ENCODE data around the gene PTPRA. TPM values are rescaled to one million over a fixed set of nuclear protein-coding genes. Genes with fewer than 3 reads are reported as not detected.
"Not testable (repeated sequence)": the region's sequence is repeated elsewhere in the genome, so short reads cannot be mapped to it uniquely, and the experiment has no call there.

PTPRA gene
- total RNA-seq, 1 donor from 2014 or later = 135 TPM

GRCh38 chr20:3032624-3033023 lies 159.3 kb downstream of the PTPRA start:
- DNase-seq (ENCODE audit: low spot score in 2 of 2) = no peak
- FAIRE-seq = no peak

GRCh38 chr20:3037654-3038053 lies 164.4 kb downstream of the PTPRA start:
- DNase-seq (ENCODE audit: low spot score in 2 of 2) (no peak), FAIRE-seq (no peak)

GRCh38 chr20:3038454-3038853 lies 165.2 kb downstream of the PTPRA start:
- FAIRE-seq (no peak), DNase-seq (ENCODE audit: low spot score in 2 of 2) (no peak)

GRCh38 chr20:3039426-3039825 lies 166.1 kb downstream of the PTPRA start:
- FAIRE-seq = no peak
- no peak for DNase-seq (ENCODE audit: low spot score in 2 of 2)

GRCh38 chr20:3040086-3040485 lies 166.8 kb downstream of the PTPRA start:
- FAIRE-seq = no peak

GRCh38 chr20:3041854-3042409 lies 168.7 kb downstream of the PTPRA start:
- FAIRE-seq (no peak), DNase-seq (ENCODE audit: low spot score in 2 of 2) (no peak)

More at GRCh38 chr20:3040086-3040485, 166.8 kb downstream of the PTPRA start:
- no peak for DNase-seq (ENCODE audit: low spot score in 2 of 2)

GRCh38 chr20:3042625-3043024 lies 169.3 kb downstream of the PTPRA start:
- DNase-seq (ENCODE audit: low spot score in 2 of 2) = no peak
- no peak for FAIRE-seq

GRCh38 chr20:3043322-3043721 lies 170.0 kb downstream of the PTPRA start, which contains the start of gene GNRH2:
GNRH2 (plus strand) TSS chr20:3043622; CDS start chr20:3044415, 793 bp downstream.
- FAIRE-seq = no peak
- no peak for DNase-seq (ENCODE audit: low spot score in 2 of 2)

GRCh38 chr20:3044336-3044965 lies 171.2 kb downstream of the PTPRA start:
- no peak for FAIRE-seq
- no peak for DNase-seq (ENCODE audit: low spot score in 2 of 2)

GRCh38 chr20:3045042-3045815 lies 171.9 kb downstream of the PTPRA start:
- FAIRE-seq (no peak), DNase-seq (ENCODE audit: low spot score in 2 of 2) (no peak)

GRCh38 chr20:3045816-3046676 lies 172.8 kb downstream of the PTPRA start, which contains the start of gene MRPS26:
MRPS26 (plus strand) TSS chr20:3046052; CDS start chr20:3046069, 17 bp downstream.
- FAIRE-seq (no peak), DNase-seq (ENCODE audit: low spot score in 2 of 2) (peak; percentile 95 to 96)

GRCh38 chr20:3046677-3047462 lies 173.6 kb downstream of the PTPRA start:
- FAIRE-seq (no peak), DNase-seq (ENCODE audit: low spot score in 2 of 2) (peak in 1 of 2 donors; percentile 35)

- DNase-seq (ENCODE audit: low spot score in 2 of 2) = no peak
- no peak for FAIRE-seq
Observed at GRCh38 chr20:3047486-3048419, 174.5 kb downstream of the PTPRA start.

GRCh38 chr20:3051385-3052019 lies 178.2 kb downstream of the PTPRA start:
- FAIRE-seq (no peak), DNase-seq (ENCODE audit: low spot score in 2 of 2) (no peak)

GRCh38 chr20:3059489-3059888 lies 186.2 kb downstream of the PTPRA start:
- DNase-seq (ENCODE audit: low spot score in 2 of 2) = no peak
- no peak for FAIRE-seq

- not testable (repeated sequence) for DNase-seq (ENCODE audit: low spot score in 2 of 2); FAIRE-seq
Observed at GRCh38 chr20:3064119-3064518, 190.8 kb downstream of the PTPRA start.

- FAIRE-seq (no peak), DNase-seq (ENCODE audit: low spot score in 2 of 2) (no peak)
Observed at GRCh38 chr20:3067139-3068014, 194.1 kb downstream of the PTPRA start.

All from frontal cortex (tissue), 4 donors.